ENCODE measurements around the gene TEX13D.

- TF ChIP-seq EP300 (IDR thresholded peaks at IDR 0.05) = no peak
- TF ChIP-seq CTCF (IDR thresholded peaks at IDR 0.05) = no peak
- no peak for TF ChIP-seq POLR2A (IDR thresholded peaks at IDR 0.05)
- no peak for TF ChIP-seq POLR2AphosphoS5 (IDR thresholded peaks at IDR 0.05)
Observed at GRCh38 chrX:124358800-124359383, 26.4 kb downstream of the TEX13D start.

Data from suprapubic skin (tissue), 4 donors.